Right ventricle myocardium superior (tissue), 1 donor: ENCODE results near the gene RGS13. TPM values are rescaled to one million over a fixed set of nuclear protein-coding genes. Genes with fewer than 3 reads are reported as not detected.

Experiments
- ATAC-seq: fragments of 200-7000 bp; cut with Tn5 transposase; one replicate; pipeline ENCODE4 v1.9.1; 2020; ENCODE audit warnings: mild to moderate bottlenecking; ENCODE audit not compliant: poor library complexity
- DNase-seq: peaks from one replicate; pipeline ENCODE4 v3.0.0-alpha.2; 2020
- intact Hi-C: fragments of 100-400 bp; cut with DNase I; formaldehyde crosslinking; loops from one replicate; pipeline ENCODE4 v1.11.2; 2022
- total RNA-seq: library from RNA; stranded (reverse); fragmentation: NEBNext Ultra II Directional; extraction: Animal tissue kit (Norgen Biotek cat#: 25700); gene quantifications from one replicate; pipeline ENCODE4 v1.2.1, GENCODE V29; 2021
- donor health status: DM: no; HTN: yes; CAD: no; lungs with severe emphysema.

RGS13 gene
- total RNA-seq, 1 donor from 2014 or later: 0.30 TPM

GRCh38 chr1:192615055-192615454 is 20.9 kb upstream of the RGS13 start:
- ATAC-seq (no peak), DNase-seq (no peak)
- intact Hi-C loops: loop anchor here (10.0 kb wide), 1 partner anchor 190 kb away; the partner anchor contains the start of gene RGS2

DNA sequence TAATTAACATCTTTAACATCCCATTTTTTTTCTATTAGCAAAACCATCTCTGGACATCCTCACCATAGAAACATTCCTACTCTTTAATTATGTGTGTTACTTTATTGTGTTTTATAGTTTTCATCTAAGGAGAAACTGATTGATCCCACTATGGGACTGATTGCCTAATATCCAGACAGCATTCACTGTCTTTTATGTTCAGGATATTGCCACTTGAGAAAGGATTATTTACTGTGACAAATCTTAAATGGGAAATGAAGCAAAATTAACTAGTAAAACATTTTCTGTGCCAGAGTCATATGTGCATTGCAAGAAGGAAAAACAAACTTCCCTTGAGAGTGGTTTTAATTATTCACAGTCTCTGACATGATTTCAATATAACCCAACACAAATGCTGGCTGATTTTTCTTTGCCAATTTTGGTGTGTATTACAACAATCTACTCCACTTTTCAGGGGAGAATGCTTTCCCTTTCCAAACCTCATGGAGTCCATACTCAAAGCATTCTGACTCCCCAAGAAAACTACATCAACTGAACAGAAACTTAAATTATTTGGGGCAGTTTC is 15.8 kb upstream of the RGS13 start:
- ATAC-seq (no peak), DNase-seq (no peak)
- intact Hi-C loops: no loop called here

GRCh38 chr1:192626366-192627179 is 9.4 kb upstream of the RGS13 start:
- intact Hi-C loops: no loop called here
- peak; percentile 78 for ATAC-seq
- DNase-seq: peak; percentile 31

- DNase-seq (no peak), ATAC-seq (no peak)
Observed at GRCh38 chr1:192627901-192628300, 8.0 kb upstream of the RGS13 start.

DNA sequence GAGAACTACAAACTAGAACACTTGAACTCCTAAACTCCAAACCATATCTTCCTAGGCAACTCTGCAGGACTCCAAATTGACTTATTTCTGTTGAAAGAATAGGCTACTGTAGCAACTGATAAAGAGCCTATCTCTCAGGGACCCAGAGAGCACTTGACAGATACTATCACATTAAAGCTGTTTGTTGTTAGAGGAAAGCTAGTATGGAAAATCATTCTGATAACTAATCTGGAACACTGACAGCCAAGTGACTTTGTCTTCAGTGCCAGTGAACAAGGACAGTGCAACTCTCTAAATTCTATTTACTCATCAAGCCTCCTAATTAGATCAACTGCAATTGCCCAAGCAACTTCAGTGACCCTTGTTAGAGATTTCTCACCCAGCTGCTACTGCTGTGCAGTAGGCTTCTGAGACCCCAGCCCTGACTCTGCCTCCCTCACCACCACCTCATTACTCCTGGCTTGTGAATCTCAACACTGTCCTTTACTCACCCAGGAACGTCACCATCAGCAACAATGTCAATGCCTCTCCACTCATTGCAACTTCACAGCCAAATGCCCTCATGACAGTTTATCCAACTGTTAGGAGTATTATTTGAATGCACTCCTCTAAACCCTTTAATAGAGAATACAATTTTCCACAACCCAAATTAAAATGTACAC is 7.4 kb upstream of the RGS13 start:
- ATAC-seq: peak; percentile 68
- DNase-seq: no peak
- intact Hi-C loops: no loop called here

More at GRCh38 chr1:192627901-192628300, 8.0 kb upstream of the RGS13 start:
- intact Hi-C loops: no loop called here

DNA sequence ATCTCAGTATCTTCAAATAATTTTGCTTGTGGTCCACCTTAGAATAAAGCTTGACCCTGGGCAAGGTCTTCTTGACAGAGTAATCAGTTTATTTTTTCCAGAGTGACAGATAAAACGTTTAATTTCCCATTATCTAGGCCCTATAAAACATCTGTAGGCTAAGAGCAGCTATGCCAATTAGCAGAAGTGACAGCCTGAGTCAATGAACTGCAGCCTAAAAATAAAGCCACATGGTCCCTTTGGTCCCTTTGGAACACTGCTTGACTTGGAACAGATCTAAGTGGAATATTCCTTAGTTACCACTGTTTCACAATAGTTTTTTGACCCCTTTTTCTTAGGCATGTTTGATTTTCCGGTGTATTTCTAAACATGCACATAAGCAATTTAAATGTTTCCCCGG is 6.3 kb upstream of the RGS13 start:
- DNase-seq (no peak), ATAC-seq (peak; percentile 81)
- intact Hi-C loops: no loop called here

GRCh38 chr1:192630521-192631287 is 5.2 kb upstream of the RGS13 start:
- intact Hi-C loops: no loop called here
- ATAC-seq (no peak), DNase-seq (no peak)

DNA sequence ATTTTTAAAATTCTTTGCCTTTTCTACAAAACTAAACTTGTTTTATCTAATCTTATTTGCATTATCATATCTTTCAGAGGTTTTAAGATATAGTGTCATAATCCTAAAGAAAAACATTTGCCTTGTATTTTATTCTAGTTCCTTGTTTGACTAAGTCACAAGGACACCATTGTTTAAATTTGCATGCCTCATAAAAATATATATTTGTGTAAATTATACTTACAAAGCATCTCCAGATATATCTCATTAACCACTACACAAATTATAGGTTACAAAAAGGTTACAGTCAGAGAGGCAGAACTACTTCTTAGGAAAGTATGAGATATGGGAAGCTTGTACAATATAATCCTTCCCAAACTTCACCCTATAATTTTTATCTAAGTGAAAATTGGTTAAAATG is 4.2 kb upstream of the RGS13 start:
- no peak for DNase-seq
- intact Hi-C loops: no loop called here

GRCh38 chr1:192632188-192632587 is 3.8 kb upstream of the RGS13 start:
- no peak for DNase-seq
- intact Hi-C loops: no loop called here
- no peak for ATAC-seq

More for the DNA sequence above, 4.2 kb upstream of the RGS13 start:
- no peak for ATAC-seq

- no peak for ATAC-seq
- DNase-seq: no peak
- intact Hi-C loops: no loop called here
Observed at GRCh38 chr1:192632641-192633532, 3.1 kb upstream of the RGS13 start.

- ATAC-seq (no peak), DNase-seq (no peak)
- intact Hi-C loops: no loop called here
Observed at GRCh38 chr1:192633533-192634253, 2.3 kb upstream of the RGS13 start.

DNA sequence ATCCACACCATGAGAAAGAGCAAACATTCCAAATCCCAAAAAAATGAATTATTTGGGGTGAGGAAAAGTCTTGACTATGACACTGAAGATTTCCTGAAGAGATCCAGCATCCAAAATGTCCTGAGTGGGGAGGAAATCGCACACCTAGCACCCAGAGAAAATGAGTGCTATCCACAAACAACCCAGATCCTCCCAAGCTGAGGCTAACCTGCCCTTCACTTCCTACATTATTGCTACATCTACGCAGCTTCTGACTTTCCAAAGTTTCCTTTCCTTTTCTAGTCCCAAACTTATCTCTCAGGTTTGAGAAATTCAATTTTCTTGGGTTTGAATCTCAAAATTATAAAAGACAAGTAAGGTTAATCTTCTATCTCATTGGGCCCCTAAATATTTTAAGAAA is 906 bp upstream of the RGS13 start:
- no peak for DNase-seq
- intact Hi-C loops: no loop called here
- no peak for ATAC-seq

DNA sequence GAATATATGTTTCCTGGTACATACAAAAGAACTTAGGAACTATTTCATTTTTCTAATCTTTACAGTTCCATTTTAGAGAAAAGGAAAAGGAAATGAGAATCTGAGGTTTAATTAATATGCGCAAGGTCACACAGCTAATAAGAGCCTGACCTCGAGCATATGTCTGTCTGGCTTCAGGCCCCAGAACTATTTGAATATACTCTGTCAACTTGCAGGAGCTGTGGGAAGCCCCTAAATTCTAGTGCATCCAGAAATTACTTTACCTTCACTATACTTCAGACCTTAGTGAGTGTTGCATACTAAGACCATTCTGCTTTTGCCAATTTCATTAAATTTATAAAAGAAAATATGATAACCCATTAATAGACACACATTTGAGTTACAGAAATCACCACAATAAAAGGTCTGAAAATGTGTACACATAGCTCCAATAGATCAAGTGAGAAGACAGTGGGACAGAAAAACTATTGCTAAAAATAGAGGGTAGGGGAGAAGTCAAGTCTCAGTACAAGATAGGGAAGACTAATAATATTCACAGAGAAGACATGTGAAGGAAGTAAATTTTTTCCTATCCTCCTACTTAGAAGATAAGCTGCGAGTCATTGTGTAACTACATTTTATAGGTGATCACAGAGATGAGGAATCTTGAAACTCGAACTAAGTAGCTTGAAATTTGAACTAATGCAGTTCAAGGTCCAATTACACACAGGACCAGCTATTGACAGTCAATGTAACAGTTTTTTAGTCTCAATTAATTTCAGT is 3.8 kb downstream of the RGS13 start:
- intact Hi-C loops: no loop called here
- peak; percentile 43 for ATAC-seq
- DNase-seq: no peak

- intact Hi-C loops: no loop called here
- ATAC-seq (no peak), DNase-seq (no peak)
Observed at GRCh38 chr1:192652159-192652558, 16.2 kb downstream of the RGS13 start.

DNA sequence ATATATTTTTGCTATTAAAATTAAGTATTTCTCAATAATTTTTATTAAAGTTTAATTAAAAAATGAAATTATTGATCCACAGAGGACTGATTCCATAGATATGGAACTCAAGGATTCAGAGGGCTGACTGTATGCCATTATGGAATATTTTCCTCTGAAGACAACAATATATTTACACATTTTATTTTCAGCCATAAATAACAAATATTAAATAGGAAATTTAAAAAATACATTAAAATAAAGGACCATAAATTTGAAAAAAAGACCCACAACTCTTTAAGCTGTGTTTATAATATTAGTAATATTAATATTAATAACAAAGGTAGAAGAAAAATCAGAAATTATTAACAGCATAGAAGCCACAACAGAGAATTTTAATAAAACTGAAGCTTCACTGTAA is 18.2 kb downstream of the RGS13 start:
- ATAC-seq (no peak), DNase-seq (no peak)
- intact Hi-C loops: no loop called here

GRCh38 chr1:192654591-192655251 is 18.8 kb downstream of the RGS13 start:
- ATAC-seq: no peak
- no peak for DNase-seq
- intact Hi-C loops: no loop called here
